GM18909 (cell line): Measurements from ENCODE around the gene TMEM30A.

Experiments used
- ATAC-seq: cut with Tn5 transposase; IDR thresholded peaks from one replicate; pipeline ENCODE4 v1.9.1; 2021; ENCODE audit warnings: mild to moderate bottlenecking; ENCODE audit not compliant: unreplicated experiment, poor library complexity

The TMEM30A gene

DNA sequence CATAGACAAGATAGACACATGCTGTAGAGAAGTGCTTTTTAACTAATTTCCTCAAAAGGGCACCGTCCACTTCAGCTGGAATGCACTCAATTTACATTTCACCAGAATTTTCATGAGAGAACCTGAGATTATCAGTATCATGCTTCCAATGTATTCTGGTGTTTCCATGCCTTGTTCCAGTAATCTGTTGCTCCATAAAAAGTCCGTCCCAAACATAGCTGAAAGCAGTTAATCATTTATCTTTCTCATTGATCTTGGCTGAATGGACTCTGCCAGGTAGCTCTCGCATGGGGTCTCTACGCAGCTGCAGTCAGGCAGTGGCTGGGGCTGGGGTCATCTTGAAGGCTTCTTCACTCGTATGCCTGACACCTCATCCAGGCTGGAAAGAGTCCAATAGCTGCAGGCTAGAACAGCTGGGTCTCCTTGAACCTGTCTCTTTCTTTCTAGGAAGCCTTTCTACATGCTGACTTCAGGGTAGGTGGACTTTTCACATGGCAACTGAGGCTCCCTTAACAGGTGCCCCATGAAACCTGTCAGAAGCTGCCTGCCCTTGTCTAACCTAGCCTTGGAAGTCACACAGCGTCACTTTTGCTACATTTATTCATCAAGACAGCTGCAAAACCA, 60.2 kb downstream of the TMEM30A start:
- no peak for ATAC-seq

DNA sequence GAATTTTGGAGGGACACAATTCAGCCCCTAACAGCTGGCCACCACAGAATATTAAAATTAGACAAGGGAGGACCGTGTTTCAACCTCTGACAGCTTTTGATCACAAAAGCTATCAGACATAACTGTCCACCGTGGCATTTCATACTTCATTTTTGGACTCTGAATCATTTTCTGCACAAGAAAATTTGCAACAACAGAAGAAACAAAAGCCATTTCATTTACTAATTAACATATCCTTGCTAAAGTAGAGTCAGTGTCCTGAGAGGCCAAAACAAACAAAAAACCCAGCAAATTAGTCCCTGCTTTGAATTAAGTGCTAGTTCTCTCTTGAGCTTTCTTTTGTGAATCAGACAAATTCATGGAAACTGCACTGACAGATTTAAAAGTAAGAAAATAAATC, 61.2 kb downstream of the TMEM30A start:
- ATAC-seq: no peak

DNA sequence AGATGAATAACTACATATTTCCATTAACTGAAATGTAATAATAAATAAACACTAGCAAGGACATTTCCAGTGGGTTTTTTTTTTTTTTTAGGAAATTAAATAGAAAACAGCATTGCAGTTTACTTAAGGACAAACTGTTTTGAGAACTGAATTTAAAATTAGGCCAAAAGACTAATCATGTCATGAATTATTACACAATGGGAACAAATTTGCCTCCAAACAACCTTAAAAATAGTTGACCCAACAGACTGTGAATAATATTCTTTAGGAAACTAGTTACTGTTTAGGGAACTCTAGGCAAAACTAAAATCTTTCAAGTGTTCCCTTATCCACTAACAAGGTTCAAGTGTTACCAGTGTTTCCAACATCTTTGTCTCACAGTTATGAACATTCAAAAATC, 62.3 kb downstream of the TMEM30A start:
- ATAC-seq: no peak

DNA sequence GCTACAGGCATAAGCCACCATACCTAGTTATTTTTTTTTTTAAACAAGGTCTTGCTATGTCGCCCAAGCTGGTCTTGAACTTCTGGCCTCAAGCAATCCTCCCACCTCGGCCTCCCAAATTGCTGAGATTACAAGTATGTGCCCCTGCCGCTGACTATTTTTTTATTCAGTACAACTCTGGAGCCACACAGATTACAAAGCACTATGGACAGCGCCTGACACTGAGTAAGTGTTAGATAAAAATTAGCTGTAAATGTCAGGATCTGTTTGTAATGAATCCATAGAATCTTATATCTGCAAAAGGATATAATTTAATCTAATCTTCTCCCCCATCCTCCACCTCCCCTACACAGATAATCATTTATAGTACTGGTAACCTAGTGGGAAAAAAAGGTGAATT, 63.5 kb downstream of the TMEM30A start:
- no peak for ATAC-seq

DNA sequence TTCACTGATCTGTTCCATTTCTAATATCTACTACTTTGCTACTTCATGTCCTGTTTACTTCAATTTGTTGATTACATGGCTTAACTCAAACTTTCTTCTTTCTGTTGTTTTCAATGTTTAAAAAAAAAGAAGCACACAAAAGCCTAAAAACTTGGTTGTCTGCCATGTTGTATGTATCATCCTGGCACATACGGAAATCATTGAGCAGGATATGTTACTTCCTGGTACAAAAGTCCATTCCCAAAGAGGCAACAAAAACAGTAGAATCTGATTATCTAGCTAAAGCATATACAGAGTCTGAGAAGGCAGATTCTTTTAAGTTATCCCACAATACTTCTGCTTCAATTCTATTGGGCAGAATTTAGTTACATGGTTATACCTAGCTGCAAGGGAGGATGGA, 64.2 kb downstream of the TMEM30A start:
- no peak for ATAC-seq

DNA sequence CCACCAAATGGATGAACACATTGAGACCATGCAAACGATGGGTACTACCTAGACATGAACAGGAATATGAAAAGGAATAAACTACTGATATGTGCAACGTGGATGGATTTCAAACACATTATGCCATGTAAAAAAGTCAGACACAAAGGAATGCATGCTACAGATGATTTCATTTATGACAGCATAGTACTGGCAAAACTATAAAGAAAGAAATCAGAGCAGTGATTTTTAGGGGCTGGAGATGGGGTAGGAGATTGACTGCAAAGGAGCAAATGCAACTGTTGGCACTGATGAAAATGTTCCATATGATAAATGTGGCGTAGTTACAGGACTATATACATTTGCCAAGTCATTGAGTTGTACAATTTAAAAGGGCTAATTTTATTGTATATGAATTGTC, 65.3 kb downstream of the TMEM30A start:
- no peak for ATAC-seq

DNA sequence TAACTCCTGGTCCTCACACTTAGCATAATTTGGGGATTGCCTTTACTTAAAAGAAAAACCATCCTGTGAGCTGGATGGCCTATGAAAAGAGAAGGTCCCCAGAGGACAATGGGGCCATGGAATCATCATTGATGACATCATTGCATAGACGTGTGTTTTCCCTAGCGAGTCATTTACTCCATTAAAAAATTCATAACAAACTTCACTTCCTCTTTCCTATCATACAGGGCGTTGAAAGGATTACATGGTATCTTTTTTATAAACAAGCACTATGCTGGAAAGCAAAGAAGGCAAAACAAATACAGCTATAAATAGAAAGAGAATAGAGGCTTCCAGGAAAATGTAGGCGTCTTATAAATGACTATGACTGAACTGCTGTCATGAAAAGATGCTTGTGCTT, 67.4 kb downstream of the TMEM30A start:
- ATAC-seq: no peak

DNA sequence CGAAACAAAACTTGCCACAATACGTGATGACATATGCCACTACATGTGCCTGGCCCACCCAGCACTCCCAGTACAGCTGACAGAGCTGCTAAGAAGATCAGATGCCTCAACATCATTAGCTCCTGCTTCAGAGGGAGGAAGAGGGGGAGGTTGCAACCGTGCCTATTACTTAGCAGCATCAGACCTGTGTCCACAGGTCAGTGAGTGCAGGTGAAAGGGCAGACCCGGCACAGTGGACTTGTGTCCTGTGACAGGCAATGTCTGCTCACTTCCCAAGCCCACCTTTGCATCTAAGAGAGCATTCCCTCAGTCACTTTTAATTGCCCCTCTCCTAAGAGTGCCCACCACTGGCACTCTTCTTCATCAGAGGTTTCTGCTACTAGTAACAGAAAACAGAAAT, 69.3 kb downstream of the TMEM30A start:
- ATAC-seq: no peak

DNA sequence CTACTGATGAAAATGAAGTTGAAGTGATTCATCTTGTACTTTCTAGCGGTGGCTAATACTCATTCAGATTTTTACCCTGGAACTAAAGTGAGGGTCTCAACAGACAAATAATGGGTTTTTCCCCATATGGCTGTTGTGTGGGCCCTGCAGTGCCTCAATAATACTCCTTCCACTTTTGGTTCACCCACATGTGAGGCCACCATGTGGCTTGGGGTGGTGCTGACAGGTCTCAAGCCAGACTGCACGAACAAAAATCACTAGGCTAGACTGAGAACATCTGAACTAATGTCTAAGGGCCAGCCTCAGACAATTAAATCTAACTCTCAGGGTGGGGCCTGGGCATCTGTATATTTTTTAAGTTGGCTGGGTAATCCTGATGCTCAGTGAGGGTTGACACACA, 70.9 kb downstream of the TMEM30A start:
- ATAC-seq: peak; percentile 37

DNA sequence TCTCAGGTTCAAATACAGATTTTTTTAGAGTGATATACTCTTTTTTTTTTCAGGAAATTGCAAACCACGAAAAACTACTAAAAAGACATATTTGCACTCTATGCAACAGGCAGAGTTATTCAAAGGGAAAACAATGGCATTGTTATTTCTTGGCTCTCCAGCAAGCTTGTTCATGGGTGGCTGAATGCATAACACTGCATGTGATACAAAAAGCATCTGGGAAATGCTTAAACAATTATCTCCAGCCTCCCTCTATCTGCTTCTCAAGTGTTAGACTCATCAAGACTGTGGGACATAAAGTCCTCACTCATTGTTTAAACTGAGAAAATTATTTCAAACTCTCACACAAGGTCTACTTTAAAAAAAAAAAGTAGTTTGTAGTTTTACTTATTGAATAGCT, 71.5 kb downstream of the TMEM30A start:
- ATAC-seq: no peak

DNA sequence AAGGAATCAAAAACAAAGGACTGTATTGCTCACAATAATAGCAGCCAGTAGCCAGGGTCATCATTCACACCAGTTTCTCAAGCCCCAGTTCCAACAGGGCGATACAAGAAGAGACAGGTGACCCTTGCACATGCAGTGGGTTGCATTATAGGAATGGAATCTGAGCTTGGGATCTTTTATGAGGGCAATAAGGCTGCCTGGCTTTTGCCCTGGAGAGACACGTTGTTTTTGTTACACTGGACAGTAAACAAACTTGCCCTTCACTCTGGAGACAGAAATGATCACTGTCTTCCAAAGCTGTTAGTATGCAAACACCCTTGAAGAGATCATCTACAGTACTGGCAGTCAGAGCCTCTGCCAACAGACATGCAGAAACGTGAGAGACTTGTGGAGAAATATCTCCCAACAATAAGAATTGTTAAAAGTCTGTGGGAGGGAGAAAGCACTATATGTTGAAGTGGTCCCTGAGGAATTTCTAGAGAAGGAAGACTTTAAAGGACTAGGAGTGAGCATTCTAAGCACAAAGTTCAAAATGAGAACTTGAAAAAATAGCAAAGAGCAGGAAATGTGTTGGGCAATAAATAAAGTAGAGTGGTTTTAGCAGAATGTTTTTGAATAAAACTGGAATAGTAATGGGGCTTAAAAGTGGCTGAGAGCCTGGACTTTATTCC, 72.5 kb downstream of the TMEM30A start:
- ATAC-seq: no peak

DNA sequence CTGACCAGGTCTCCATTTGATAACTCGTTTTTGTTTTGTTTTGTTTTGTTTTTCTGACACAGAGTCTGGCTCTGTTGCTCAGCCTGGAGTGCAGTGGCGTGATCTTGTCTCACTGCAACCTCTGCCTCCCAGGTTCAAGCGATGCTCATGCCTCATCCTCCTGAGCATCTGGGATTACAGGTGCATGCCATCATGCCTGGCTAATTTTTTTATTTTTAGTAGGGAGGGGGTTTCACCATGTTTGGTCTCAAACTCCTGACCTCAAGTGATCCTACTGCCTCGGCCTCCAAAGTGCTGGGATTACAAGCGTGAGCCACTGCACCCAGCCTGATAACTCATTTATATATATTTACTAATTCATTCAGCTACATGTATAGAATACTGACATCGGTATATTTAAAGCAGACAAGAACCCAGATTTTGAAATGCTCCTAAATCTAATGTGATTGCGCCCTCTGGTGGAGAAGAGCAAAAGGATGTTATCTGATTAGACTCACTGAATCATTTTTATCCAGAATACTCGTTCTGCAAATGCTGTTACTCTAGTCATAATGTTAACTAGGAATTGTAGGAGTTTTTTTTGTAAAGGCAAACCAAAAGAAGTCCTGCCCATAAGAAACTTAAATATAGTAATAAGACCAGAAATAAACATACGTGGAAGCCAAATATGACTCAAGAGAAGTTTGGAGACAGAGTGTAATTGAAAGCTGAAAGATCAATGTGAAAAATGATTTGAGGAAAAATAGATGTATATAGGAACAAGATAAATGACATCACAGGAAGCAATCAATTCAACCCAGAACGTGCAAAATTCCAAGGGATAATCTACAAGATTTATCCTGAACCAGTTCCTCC, 73.5 kb downstream of the TMEM30A start:
- no peak for ATAC-seq

DNA sequence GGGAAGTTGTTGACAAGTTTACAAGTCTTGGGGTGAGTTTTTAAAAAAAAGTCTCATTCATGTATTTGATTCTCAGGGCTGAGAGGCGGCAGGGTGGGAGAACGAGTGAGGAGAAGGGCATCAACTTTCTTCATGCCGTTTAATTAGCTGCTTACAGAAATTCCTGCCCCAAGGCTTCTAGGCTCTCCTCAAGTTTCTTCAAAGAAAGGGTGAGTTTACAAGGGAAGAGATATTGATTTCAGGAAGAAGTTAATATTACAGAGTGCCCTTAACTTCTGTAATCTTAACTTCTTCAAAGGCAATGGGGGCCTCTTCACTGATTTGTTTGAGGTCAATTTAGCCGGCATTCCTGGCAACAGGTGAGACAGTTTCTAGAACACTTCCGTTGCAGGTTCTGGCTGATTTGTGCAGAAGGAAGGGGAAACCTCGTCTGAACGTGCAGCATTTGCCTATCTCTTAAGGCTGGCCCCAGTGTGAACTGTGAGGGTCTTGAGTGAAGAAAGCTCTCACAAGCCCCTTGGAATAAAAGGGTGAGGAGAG, 75.3 kb downstream of the TMEM30A start:
- ATAC-seq: no peak

DNA sequence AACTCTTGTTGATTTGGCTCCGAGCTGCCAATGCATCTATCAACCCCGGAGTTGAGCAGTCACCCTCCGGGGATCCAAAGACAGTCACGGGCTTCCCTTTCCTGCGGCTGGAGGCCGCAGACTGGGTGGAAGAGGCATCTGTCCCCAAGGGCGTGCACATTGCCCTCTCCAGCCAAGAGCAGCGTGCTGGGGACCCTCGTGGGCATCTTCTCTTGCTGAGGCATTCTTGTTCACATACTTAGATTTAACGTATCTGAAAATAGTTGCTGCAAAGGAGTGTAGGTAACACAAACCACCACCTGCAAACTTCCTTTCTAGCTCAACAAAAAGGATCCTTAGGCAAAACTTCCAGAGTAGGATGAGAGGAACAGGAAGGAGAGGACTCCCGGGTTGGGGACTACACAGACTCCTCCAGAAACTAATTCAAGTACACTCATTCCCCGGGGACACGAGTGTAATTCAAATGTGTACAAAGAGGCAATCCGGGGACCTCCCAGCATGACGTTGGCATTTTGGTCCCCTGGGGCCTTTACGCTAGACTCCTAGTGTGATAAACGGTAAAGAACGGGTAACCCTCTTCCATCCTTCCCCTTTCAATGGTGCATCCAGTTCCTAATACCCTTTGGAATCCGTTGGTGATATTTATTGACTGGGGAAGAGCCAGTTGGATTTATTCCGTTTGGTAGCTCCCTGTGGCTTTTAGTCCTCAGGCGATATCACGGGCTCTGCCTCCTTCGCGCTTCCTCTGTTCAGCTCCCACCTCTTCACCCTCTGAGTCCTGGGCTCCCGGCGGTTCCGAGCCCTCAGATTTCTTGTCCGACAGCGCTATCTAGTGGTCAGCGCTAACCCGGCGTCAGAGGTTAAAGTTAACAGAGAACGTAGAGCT, 76.1 kb downstream of the TMEM30A start:
- peak; percentile 76 for ATAC-seq

DNA sequence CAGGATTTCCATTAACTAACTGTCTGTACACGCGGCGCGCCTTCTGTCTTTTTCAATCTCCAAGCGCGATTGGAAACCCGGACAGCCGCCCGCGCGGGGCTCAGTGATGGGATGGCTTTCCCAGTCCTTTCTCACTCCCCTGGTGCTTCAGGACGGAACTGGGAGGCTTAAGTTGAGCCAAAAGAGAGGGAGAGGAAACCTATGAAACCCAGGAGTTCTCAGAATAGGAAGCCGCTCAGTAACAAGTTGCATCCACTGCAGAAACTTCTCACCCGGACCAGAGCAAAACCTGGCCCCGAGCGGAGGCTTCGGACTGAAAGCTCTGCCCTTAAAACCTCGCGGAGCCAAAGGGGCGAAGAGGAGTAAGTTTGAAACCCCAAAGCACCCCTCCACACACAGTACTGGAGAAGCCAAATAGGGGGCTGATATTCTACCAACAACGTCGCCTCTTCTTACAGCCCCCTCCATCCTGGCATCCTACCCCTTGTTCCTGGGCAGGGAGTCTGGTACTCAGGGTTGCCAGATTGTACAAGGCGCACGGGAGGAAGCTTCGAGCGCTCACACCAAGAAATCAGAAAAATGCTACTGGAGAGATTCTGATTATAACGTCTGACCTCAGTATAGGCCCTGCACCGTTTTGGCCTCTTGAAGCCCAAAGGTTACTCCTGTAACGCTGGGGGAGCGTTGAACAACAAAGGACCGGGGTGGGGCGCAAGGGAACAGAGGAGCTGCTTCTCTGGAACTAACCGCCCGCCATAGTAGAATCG, 77.8 kb downstream of the TMEM30A start:
- ATAC-seq: no peak

DNA sequence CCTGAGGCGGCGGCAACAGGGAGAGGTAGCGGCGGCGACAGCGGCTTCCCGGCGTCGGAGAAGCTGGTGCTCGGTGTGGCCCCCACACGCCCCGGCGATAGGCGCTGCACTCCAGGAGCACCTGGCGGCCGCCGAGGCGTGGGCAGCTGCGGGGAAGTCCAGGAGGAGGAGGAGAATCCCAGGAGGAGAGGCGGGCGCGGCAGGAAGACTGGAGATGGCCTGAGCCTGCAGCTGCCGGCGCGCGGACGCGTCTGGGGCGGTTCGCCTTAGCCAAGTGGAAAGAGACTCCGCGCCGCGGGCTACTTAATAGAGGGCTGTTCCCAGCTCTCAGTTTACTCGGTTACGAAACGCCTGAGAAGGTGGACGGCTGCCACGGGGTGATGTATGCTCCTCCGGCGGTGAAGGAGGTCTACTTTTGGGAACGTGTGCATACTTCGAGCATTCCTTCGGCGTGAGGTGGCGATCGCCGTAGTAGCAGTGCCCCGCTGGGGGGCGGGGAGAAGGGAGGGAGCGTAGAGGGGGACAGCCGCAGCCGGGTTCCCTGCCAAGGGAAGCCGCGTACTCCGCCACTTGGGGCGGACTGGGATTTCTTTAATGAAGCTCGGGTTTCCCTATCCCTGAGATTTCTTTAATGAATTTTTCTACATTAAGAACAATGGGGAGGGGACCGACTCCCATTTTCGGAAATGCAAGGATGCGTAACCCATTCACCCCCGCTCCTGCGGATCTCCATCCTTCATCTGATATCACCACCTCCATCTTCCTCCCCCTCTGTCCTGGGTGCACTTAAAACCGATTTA, 78.6 kb downstream of the TMEM30A start, which contains the start of gene COL12A1:
COL12A1 (minus strand) TSS at position 278 of the 800 bp plus-strand sequence. CDS start 3,261 bp downstream, outside the sequence.
- no peak for ATAC-seq

DNA sequence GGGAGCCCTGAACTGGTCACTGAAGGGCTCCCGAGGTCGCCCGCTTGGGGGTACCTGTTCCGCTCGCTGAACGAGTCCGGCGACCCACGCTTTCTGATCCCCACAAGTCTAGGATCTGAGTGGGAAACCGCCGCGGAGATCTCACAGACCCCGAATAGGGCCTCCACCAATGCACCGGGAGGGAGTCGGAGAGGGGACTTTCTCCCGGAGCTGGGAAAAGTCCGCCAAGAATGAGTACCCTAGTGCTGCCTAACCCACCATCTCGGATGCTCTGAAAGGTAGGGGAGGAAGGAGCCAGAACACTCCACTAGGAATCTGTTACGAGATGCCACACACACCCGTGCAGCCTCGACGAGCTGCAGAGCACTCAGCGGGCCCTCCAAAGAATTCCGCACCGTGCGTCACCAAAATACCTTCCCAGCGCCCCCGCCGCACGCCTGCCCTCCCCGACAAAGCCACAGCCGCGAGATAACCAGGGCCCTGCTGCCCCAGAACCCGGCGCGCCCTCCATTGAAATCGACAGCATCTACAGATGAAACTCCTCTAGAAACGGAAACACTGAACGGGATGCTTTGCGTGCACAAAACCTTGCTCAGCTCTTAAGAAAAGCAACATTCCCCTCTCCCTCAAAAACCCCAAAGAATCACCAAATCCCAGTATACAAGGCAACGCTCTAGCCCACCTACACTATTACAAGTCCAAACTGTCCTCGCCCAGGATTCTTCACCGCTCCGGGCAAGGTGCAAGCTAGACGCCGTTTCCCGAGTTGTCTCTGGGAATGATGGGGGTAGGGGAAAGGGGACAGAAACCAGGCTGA, 79.4 kb downstream of the TMEM30A start:
- no peak for ATAC-seq
